Stimulated activated naive CD4-positive, alpha-beta T cell (primary cell): Measurements from ENCODE around the gene TMEM141.
"Not testable (repeated sequence)": the region's sequence is repeated elsewhere in the genome, so short reads cannot be mapped to it uniquely, and the experiment has no call there.

Experiments used
- DNase-seq, 6 experiments: peaks; one replicate each; lab custom pipeline; 2025; lab: John Stamatoyannopoulos, UW

The TMEM141 gene

GRCh38 chr9:136833381-136834048 lies 42.4 kb downstream of the TMEM141 start:
- not testable (repeated sequence) for DNase-seq

- no peak for DNase-seq
These were observed 44.2 kb downstream of the TMEM141 start for GRCh38 chr9:136835162-136835931.

- no peak for DNase-seq
These were observed 45.1 kb downstream of the TMEM141 start for GRCh38 chr9:136835932-136836904.

GRCh38 chr9:136837146-136837855 lies 46.2 kb downstream of the TMEM141 start:
- DNase-seq, result no peak

- not testable (repeated sequence) for DNase-seq
These were observed 46.7 kb downstream of the TMEM141 start for GRCh38 chr9:136837856-136838277.

GRCh38 chr9:136838314-136839228 lies 47.4 kb downstream of the TMEM141 start:
- DNase-seq, result no peak

GRCh38 chr9:136839229-136840139 lies 48.3 kb downstream of the TMEM141 start:
- no peak for DNase-seq

- no peak for DNase-seq
These were observed 49.2 kb downstream of the TMEM141 start for GRCh38 chr9:136840140-136840876.

- DNase-seq, result no peak
These were observed 49.9 kb downstream of the TMEM141 start for GRCh38 chr9:136840877-136841645.

GRCh38 chr9:136841646-136842379 lies 50.7 kb downstream of the TMEM141 start:
- not testable (repeated sequence) for DNase-seq

- peak; percentile 57 to 79 (median 70) for DNase-seq
These were observed 51.3 kb downstream of the TMEM141 start, which contains the start of gene AJM1 for GRCh38 chr9:136842380-136842948. Gene AJM1 (plus strand): TSS chr9:136842478. CDS start chr9:136844415, 1,937 bp downstream.
